Measurements from ENCODE around the gene PTPN1. TPM values are rescaled to one million over a fixed set of nuclear protein-coding genes. Genes with fewer than 3 reads are reported as not detected.
"Not testable (repeated sequence)": the region's sequence is repeated elsewhere in the genome, so short reads cannot be mapped to it uniquely, and the experiment has no call there.

PTPN1 gene
- total RNA-seq, 4 donors from 2014 or later: 20.5 to 28.8 (median 24.9) TPM

- Histone ChIP-seq H3K27ac (peak overlapping the region in 2 of 3 donors; percentile 14 to 66), H3K4me1 (peaks cover 34 to 92% of the 10 kb centered on the region in 2 donors)
- WGBS, 2 donors: 52 to 63% methylated on average over 7 of the region's 7 CpGs
Measured at GRCh38 chr20:50537546-50538201, 27.5 kb downstream of the PTPN1 start.

GRCh38 chr20:50538276-50538675 is 28.1 kb downstream of the PTPN1 start:
- no peaks in the 10 kb centered on the region for H3K36me3 ChIP-seq
- no peak overlapping the region for H3K4me3 ChIP-seq (replicated peaks in 1 of 3)
- no peak for DNase-seq
- no peaks in the 10 kb centered on the region for H3K27me3 ChIP-seq
- WGBS, 2 donors: 32% methylated on average over 4 of the region's 4 CpGs
- peaks cover 29 to 86% of the 10 kb centered on the region in 2 donors for H3K4me1 ChIP-seq
- TF ChIP-seq CTCF (IDR thresholded peaks at IDR 0.05) (no peak), POLR2A (IDR thresholded peaks at IDR 0.05) (no peak)
- intact Hi-C loops (cut with DNase I): no loop called here
- peak overlapping the region in 2 of 3 donors; percentile 14 to 66 for H3K27ac ChIP-seq
- H3K9me3 ChIP-seq: no peaks in the 10 kb centered on the region

More at GRCh38 chr20:50537546-50538201, 27.5 kb downstream of the PTPN1 start:
- Histone ChIP-seq H3K27me3 (no peaks in the 10 kb centered on the region), H3K9me3 (no peaks in the 10 kb centered on the region), H3K4me3 (replicated peaks in 1 of 3) (no peak overlapping the region), H3K36me3 (no peaks in the 10 kb centered on the region)
- intact Hi-C loops (cut with DNase I): no loop called here
- no peak for TF ChIP-seq POLR2A (IDR thresholded peaks at IDR 0.05)
- TF ChIP-seq CTCF (IDR thresholded peaks at IDR 0.05): no peak
- peak in 1 of 2 donors; percentile 25 for DNase-seq

GRCh38 chr20:50539798-50540197 is 29.6 kb downstream of the PTPN1 start:
- H3K27me3 ChIP-seq; H3K4me3 ChIP-seq (replicated peaks in 1 of 3); intact Hi-C loops (cut with DNase I); H3K27ac ChIP-seq; H3K36me3 ChIP-seq; DNase-seq; H3K9me3 ChIP-seq: not testable (repeated sequence)
- H3K4me1 ChIP-seq: peaks cover 27 to 71% of the 10 kb centered on the region in 2 donors
- 96 to 97% methylated on average over 8 of the region's 8 CpGs for WGBS, 2 donors

GRCh38 chr20:50540620-50541605 is 30.7 kb downstream of the PTPN1 start:
- no peak for TF ChIP-seq POLR2A (IDR thresholded peaks at IDR 0.05)
- no peak for TF ChIP-seq CTCF (IDR thresholded peaks at IDR 0.05)
- Histone ChIP-seq H3K4me1 (peaks cover 26 to 60% of the 10 kb centered on the region in 2 donors), H3K9me3 (no peaks in the 10 kb centered on the region), H3K36me3 (no peaks in the 10 kb centered on the region), H3K27me3 (no peaks in the 10 kb centered on the region), H3K27ac (peak overlapping the region in 2 of 3 donors; percentile 26), H3K4me3 (replicated peaks in 1 of 3) (no peak overlapping the region)
- 73 to 75% methylated on average over 14 of the region's 14 CpGs for WGBS, 2 donors
- no peak for DNase-seq
- intact Hi-C loops (cut with DNase I): no loop called here

GRCh38 chr20:50541606-50542041 is 31.4 kb downstream of the PTPN1 start:
- DNase-seq: no peak
- Histone ChIP-seq H3K27me3 (no peaks in the 10 kb centered on the region), H3K36me3 (no peaks in the 10 kb centered on the region), H3K4me1 (peaks cover 19 to 55% of the 10 kb centered on the region in 2 donors), H3K4me3 (replicated peaks in 1 of 3) (no peak overlapping the region), H3K27ac (no peak overlapping the region), H3K9me3 (no peaks in the 10 kb centered on the region)
- TF ChIP-seq CTCF (IDR thresholded peaks at IDR 0.05) (no peak), POLR2A (IDR thresholded peaks at IDR 0.05) (no peak)
- intact Hi-C loops (cut with DNase I): no loop called here
- WGBS, 2 donors: 72 to 81% methylated on average over 5 of the region's 5 CpGs

Measured in thyroid gland (tissue), 4 donors.